GM12873 (cell line): ENCODE results near the gene SHLD1.
A peak's percentile ranks its signal among the peaks of the same experiment; 100 is the strongest.

ENCODE experiments used
- TF ChIP-seq, protein P1 (sequence below): IDR thresholded peaks from 2 replicates; pipeline ENCODE4 v1.5.1; 2012; ENCODE audit warnings: low read depth, mild to moderate bottlenecking, moderate library complexity, low read length, control low read depth; ENCODE audit not compliant: insufficient read depth; ENCODE audit errors: missing control alignments

Gene SHLD1

DNA sequence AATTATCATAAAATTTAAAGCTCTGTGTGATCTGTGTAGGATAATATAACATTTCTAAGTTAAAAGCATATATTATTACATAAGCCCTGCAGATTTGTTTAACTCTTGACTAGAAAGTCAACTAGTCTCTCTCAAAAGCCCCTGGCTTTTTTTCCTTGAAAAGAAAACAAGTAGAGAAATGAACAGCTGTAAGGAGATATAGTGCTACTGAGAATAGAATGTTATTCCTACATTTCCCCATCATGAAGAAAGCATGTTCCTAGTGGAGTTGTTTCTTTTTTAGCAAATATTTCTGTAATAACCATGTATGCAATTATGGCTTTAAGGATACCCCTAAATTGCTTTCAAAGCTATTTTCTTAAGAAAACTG is 37.6 kb downstream of the SHLD1 start:
- TF ChIP-seq, protein P1, sequence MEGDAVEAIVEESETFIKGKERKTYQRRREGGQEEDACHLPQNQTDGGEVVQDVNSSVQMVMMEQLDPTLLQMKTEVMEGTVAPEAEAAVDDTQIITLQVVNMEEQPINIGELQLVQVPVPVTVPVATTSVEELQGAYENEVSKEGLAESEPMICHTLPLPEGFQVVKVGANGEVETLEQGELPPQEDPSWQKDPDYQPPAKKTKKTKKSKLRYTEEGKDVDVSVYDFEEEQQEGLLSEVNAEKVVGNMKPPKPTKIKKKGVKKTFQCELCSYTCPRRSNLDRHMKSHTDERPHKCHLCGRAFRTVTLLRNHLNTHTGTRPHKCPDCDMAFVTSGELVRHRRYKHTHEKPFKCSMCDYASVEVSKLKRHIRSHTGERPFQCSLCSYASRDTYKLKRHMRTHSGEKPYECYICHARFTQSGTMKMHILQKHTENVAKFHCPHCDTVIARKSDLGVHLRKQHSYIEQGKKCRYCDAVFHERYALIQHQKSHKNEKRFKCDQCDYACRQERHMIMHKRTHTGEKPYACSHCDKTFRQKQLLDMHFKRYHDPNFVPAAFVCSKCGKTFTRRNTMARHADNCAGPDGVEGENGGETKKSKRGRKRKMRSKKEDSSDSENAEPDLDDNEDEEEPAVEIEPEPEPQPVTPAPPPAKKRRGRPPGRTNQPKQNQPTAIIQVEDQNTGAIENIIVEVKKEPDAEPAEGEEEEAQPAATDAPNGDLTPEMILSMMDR: no peak

DNA sequence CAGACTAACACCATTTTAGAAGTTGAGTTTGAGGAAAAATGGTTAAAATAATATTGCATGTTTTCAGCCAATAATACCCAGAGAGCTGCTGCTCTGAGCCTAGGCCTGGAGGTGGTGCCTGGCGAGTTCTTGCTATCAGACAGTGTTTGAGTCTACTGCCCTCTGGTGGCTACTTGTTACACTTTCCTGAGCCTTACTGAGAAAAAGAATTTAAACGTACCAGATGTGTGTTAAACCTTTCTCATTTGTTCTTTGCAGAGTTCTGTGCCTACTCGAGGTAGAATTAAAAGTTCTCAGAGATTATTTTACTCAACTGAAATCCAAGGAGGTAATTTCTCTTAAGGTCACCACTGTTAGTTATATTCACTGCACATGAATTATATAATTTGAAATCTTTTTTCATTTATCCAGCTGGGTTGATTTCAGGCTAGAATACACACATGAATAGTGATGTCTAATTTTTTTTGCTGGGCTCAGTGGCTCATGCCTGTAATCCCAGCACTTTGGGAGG is 38.2 kb downstream of the SHLD1 start:
- TF ChIP-seq, protein P1: peak; percentile 77

DNA sequence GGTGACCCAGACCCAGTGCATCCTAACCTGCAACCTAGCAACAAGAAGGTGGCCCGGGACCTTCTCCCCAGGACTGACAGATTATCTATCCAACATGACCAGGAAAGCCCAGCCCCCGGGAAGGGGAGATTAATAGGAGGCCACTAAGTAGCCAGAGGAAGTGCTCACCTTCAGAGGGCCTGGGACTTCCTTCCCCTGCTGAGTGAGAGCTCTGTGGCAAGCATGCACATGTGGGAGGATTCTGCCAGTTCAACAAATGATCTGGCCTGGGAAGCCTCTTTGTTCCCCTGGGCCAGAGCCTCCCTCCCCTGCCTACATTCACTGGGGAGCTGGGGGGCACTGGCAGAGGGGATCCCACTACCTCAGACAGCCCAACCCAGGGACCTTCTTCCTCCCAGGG is 39.6 kb downstream of the SHLD1 start:
- TF ChIP-seq, protein P1: no peak

DNA sequence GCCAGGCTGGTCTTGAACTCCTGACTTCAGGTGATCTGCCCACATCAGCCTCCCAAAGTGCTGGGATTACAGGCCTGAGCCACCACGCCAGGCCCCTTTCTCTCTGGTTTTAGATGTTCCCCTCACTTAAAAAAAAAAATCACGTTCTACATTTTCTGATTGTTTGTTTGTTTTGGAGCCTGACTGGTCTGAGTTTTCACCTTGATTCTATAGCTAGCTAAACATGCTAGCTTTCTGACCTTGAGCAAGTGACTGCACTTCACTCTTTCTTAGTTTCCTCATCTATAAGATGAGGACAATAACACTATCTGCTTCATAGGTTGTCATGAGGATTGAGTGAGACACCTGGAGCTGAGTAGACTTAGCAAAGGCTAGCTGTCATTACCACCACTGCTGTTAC is 43.7 kb downstream of the SHLD1 start:
- TF ChIP-seq, protein P1: no peak

DNA sequence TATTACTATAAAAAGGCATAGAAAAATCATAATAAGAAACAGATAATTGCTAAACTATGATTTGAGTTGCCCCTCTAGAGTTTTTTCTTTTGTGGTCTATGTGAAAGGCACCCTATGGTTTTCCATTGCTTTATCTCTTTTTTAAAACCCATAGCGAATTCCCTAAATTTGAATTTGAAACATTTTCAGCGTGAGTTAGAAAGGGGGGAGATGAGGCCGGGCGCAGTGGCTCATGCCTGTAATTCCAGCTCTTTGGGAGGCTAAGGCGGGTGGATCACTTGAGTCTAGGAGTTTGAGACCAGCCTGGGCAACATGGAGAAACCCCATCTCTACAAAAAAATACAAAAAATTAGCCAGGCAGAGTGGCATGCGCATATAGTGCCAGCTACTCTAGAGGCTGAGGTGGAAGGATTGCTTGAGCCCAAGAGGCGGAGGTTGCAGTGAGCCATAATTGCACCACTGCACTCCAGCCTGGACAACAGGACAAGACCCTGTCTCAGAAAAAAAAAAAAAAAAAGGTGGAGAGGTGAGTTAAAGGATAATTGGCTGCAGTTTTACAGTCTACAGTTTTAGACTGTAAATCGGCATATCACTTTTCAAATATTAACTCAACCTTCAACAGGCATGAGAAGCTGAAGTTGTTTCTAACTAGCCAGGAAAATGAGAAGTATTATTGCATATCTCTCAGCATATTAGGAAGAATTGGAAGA is 46.3 kb downstream of the SHLD1 start:
- TF ChIP-seq, protein P1: no peak

DNA sequence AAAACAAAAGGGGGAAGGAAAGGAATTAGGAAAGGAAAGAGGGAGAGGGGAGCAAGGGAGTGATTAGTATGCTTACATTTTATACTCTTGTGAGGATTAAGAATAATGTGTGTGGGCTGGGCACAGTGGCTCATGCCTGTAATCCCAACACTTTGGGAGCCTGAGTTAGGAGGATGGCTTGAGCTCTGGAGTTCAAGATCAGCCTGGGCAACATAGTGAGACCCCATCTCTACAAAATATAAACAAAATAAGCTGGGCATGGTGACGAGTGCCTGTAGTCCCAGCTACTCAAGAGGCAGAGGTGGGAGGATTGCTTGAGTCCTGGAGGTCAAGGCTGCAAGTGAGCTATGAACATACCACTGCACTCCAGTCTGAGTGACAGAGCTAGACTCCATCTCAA is 47.0 kb downstream of the SHLD1 start:
- TF ChIP-seq, protein P1: no peak

DNA sequence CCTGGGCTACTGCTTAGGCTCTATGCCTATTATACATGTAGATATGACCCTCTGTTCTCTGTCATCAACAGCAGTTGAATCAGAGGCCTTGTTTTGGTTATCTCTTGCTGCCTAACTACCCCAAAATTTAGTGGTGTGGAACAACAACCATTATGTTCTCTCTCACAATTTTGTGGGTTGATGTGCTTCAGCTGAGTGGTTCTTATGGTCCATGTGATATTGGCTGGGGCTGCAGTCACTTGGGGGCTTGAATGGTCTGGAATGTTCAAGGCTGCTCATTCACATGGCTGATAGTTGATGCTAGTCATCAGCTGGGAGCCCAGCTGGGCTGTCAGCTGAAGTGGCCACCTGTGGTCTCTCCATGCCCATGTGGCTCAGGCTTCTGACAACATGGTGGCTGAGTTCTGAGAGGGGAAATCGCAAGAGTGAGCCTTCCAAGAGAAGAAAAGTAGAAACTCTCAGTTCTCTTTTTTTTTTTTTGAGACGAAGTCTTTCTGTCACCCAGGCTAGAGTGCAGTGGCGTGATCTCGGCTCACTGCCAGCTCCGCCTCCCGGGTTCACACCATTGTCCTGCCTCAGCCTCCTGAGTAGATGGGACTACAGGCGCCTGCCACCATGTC is 47.8 kb downstream of the SHLD1 start:
- TF ChIP-seq, protein P1: no peak
